Measurements from ENCODE around the gene ZNF490. TPM values are rescaled to one million over a fixed set of nuclear protein-coding genes. Genes with fewer than 3 reads are reported as not detected.

The ZNF490 gene
- total and polyA plus RNA-seq, 3 experiments from 2014 or later = 6.9 to 8.4 (median 8.0) TPM

GRCh38 chr19:12611361-12611699 lies 717 bp upstream of the ZNF490 start:
- Histone ChIP-seq H3K9me3 (ENCODE audit: low read length) (no peaks in the 10 kb centered on the region), H3K4me3 (ENCODE audit: low read length) (peak overlapping the region; percentile 93), H3K4me1 (ENCODE audit: insufficient read depth, low read length) (peaks cover 42% of the 10 kb centered on the region), H3K36me3 (ENCODE audit: insufficient read depth, low read length) (no peaks in the 10 kb centered on the region), H3K27ac (ENCODE audit: low read depth, low read length) (peak overlapping the region; percentile 92), H3K27me3 (ENCODE audit: insufficient read depth, low read length, poor library complexity, severe bottlenecking) (no peaks in the 10 kb centered on the region)
- H3K36me3 Mint-ChIP-seq = peaks cover 0 to 47% (median 1%) of the 10 kb centered on the region in 3 donors
- no peaks in the 10 kb centered on the region for H3K9me3 Mint-ChIP-seq
- peak overlapping the region; percentile 94 to 100 (median 100) for H3K27ac Mint-ChIP-seq
- DNase-seq = no peak
- POLR2A ChIA-PET = interaction anchor here (0.5 to 1.5 kb wide), 7 partner anchors 9 to 268 kb away, joined by 3 to 12 read pairs (median 4); partner anchors contain the start of genes GET3, MAN2B1 and WDR83
- H3K4me1 Mint-ChIP-seq = peaks cover 41 to 69% (median 54%) of the 10 kb centered on the region in 3 donors
- CTCF ChIA-PET = no interaction called here
- H3K4me3 Mint-ChIP-seq = peak overlapping the region; percentile 99 to 100 (median 100)
- no peaks in the 10 kb centered on the region for H3K27me3 Mint-ChIP-seq

GRCh38 chr19:12607631-12608030 lies 3.0 kb downstream of the ZNF490 start:
- no peak for DNase-seq
- Mint-ChIP-seq H3K4me3 (peak overlapping the region in 2 of 7 donors; percentile 8 to 62), H3K4me1 (peaks cover 22 to 57% (median 36%) of the 10 kb centered on the region in 3 donors), H3K9me3 (no peaks in the 10 kb centered on the region), H3K27me3 (no peaks in the 10 kb centered on the region), H3K27ac (peak overlapping the region in 1 of 8 donors; percentile 6), H3K36me3 (peaks cover 0 to 40% (median 1%) of the 10 kb centered on the region in 3 donors)
- H3K36me3 ChIP-seq (ENCODE audit: insufficient read depth, low read length) = no peaks in the 10 kb centered on the region
- peaks cover 36% of the 10 kb centered on the region for H3K4me1 ChIP-seq (ENCODE audit: insufficient read depth, low read length)
- no peaks in the 10 kb centered on the region for H3K9me3 ChIP-seq (ENCODE audit: low read length)
- CTCF ChIA-PET = interaction anchor here (0.6 to 2.0 kb wide), 3 partner anchors 11 to 312 kb away, joined by 3 to 6 read pairs (median 3); no protein-coding TSS in a partner anchor
- POLR2A ChIA-PET = no interaction called here
- H3K4me3 ChIP-seq (ENCODE audit: low read length) = no peak overlapping the region
- H3K27me3 ChIP-seq (ENCODE audit: insufficient read depth, low read length, poor library complexity, severe bottlenecking) = no peaks in the 10 kb centered on the region
- H3K27ac ChIP-seq (ENCODE audit: low read depth, low read length) = no peak overlapping the region

GRCh38 chr19:12606796-12607195 lies 3.8 kb downstream of the ZNF490 start:
- no peak overlapping the region for H3K27ac ChIP-seq (ENCODE audit: low read depth, low read length)
- peaks cover 30% of the 10 kb centered on the region for H3K4me1 ChIP-seq (ENCODE audit: insufficient read depth, low read length)
- ChIA-PET CTCF (no interaction called here), POLR2A (no interaction called here)
- Mint-ChIP-seq H3K27ac (no peak overlapping the region), H3K27me3 (no peaks in the 10 kb centered on the region), H3K36me3 (peaks cover 0 to 44% (median 3%) of the 10 kb centered on the region in 3 donors), H3K9me3 (peaks cover 0 to 1% (median 0%) of the 10 kb centered on the region in 5 donors), H3K4me1 (peaks cover 21 to 57% (median 39%) of the 10 kb centered on the region in 3 donors), H3K4me3 (no peak overlapping the region)
- H3K9me3 ChIP-seq (ENCODE audit: low read length) = no peaks in the 10 kb centered on the region
- no peaks in the 10 kb centered on the region for H3K27me3 ChIP-seq (ENCODE audit: insufficient read depth, low read length, poor library complexity, severe bottlenecking)
- no peak overlapping the region for H3K4me3 ChIP-seq (ENCODE audit: low read length)
- DNase-seq = no peak
- H3K36me3 ChIP-seq (ENCODE audit: insufficient read depth, low read length) = no peaks in the 10 kb centered on the region

- no peaks in the 10 kb centered on the region for H3K27me3 Mint-ChIP-seq
- Histone ChIP-seq H3K27me3 (ENCODE audit: insufficient read depth, low read length, poor library complexity, severe bottlenecking) (no peaks in the 10 kb centered on the region), H3K4me1 (ENCODE audit: insufficient read depth, low read length) (peaks cover 12% of the 10 kb centered on the region), H3K4me3 (ENCODE audit: low read length) (no peak overlapping the region), H3K27ac (ENCODE audit: low read depth, low read length) (no peak overlapping the region), H3K9me3 (ENCODE audit: low read length) (no peaks in the 10 kb centered on the region), H3K36me3 (ENCODE audit: insufficient read depth, low read length) (no peaks in the 10 kb centered on the region)
- peak overlapping the region in 2 of 7 donors; percentile 37 to 40 for H3K4me3 Mint-ChIP-seq
- H3K4me1 Mint-ChIP-seq = peaks cover 4 to 32% (median 15%) of the 10 kb centered on the region in 3 donors
- H3K9me3 Mint-ChIP-seq = peaks cover 0 to 1% (median 0%) of the 10 kb centered on the region in 5 donors
- ChIA-PET CTCF (interaction anchor here (1.2 to 2.0 kb wide), 4 partner anchors 10 to 39 kb away, joined by 3 to 5 read pairs (median 4); no protein-coding TSS in a partner anchor), POLR2A (interaction anchor here (0.7 to 1.3 kb wide), 3 partner anchors 10 to 119 kb away, joined by 3 to 4 read pairs (median 3); a partner anchor contains a TSS)
- peak overlapping the region in 7 of 8 donors; percentile 39 to 76 (median 54) for H3K27ac Mint-ChIP-seq
- DNase-seq = peak in 3 of 5 donors; percentile 30 to 54 (median 52)
- H3K36me3 Mint-ChIP-seq = peaks cover 0 to 40% (median 2%) of the 10 kb centered on the region in 3 donors
These were observed 6.9 kb downstream of the ZNF490 start for GRCh38 chr19:12603714-12604113.

- no peaks in the 10 kb centered on the region for H3K27me3 Mint-ChIP-seq
- Histone ChIP-seq H3K9me3 (ENCODE audit: low read length) (no peaks in the 10 kb centered on the region), H3K27me3 (ENCODE audit: insufficient read depth, low read length, poor library complexity, severe bottlenecking) (no peaks in the 10 kb centered on the region), H3K4me3 (ENCODE audit: low read length) (no peak overlapping the region), H3K27ac (ENCODE audit: low read depth, low read length) (no peak overlapping the region), H3K4me1 (ENCODE audit: insufficient read depth, low read length) (no peaks in the 10 kb centered on the region), H3K36me3 (ENCODE audit: insufficient read depth, low read length) (no peaks in the 10 kb centered on the region)
- peak overlapping the region in 1 of 8 donors; percentile 43 for H3K27ac Mint-ChIP-seq
- ChIA-PET POLR2A (no interaction called here), CTCF (no interaction called here)
- peaks cover 0 to 1% (median 0%) of the 10 kb centered on the region in 5 donors for H3K9me3 Mint-ChIP-seq
- H3K36me3 Mint-ChIP-seq = peaks cover 0 to 42% (median 10%) of the 10 kb centered on the region in 3 donors
- no peak overlapping the region for H3K4me3 Mint-ChIP-seq
- peaks cover 0 to 12% (median 7%) of the 10 kb centered on the region in 3 donors for H3K4me1 Mint-ChIP-seq
- no peak for DNase-seq
These were observed 13.0 kb downstream of the ZNF490 start for GRCh38 chr19:12597594-12597993.

- H3K36me3 Mint-ChIP-seq = peaks cover 0 to 38% (median 10%) of the 10 kb centered on the region in 3 donors
These were observed 13.6 kb downstream of the ZNF490 start for GRCh38 chr19:12596927-12597548.

GRCh38 chr19:12596485-12596884 lies 14.1 kb downstream of the ZNF490 start:
- Histone ChIP-seq H3K4me3 (ENCODE audit: low read length) (no peak overlapping the region), H3K9me3 (ENCODE audit: low read length) (no peaks in the 10 kb centered on the region), H3K27me3 (ENCODE audit: insufficient read depth, low read length, poor library complexity, severe bottlenecking) (no peaks in the 10 kb centered on the region), H3K36me3 (ENCODE audit: insufficient read depth, low read length) (no peaks in the 10 kb centered on the region), H3K4me1 (ENCODE audit: insufficient read depth, low read length) (no peaks in the 10 kb centered on the region), H3K27ac (ENCODE audit: low read depth, low read length) (no peak overlapping the region)
- ChIA-PET POLR2A (no interaction called here), CTCF (interaction anchor here (0.8 kb wide), 1 partner anchor 11 kb away, joined by 3 read pairs; no protein-coding TSS in a partner anchor)
- H3K36me3 Mint-ChIP-seq = peaks cover 0 to 39% (median 8%) of the 10 kb centered on the region in 3 donors
- no peaks in the 10 kb centered on the region for H3K9me3 Mint-ChIP-seq
- H3K4me3 Mint-ChIP-seq = no peak overlapping the region
- H3K27me3 Mint-ChIP-seq = no peaks in the 10 kb centered on the region
- H3K4me1 Mint-ChIP-seq = peaks cover 0 to 4% (median 1%) of the 10 kb centered on the region in 3 donors
- no peak overlapping the region for H3K27ac Mint-ChIP-seq
- DNase-seq = no peak

More at GRCh38 chr19:12596927-12597548, 13.6 kb downstream of the ZNF490 start:
- Mint-ChIP-seq H3K27me3 (no peaks in the 10 kb centered on the region), H3K4me3 (no peak overlapping the region), H3K27ac (peak overlapping the region in 1 of 8 donors; percentile 43), H3K4me1 (peaks cover 0 to 6% (median 1%) of the 10 kb centered on the region in 3 donors), H3K9me3 (peaks cover 0 to 1% (median 0%) of the 10 kb centered on the region in 5 donors)
- H3K4me3 ChIP-seq (ENCODE audit: low read length) = no peak overlapping the region
- POLR2A ChIA-PET = no interaction called here
- H3K9me3 ChIP-seq (ENCODE audit: low read length) = no peaks in the 10 kb centered on the region
- CTCF ChIA-PET = interaction anchor here (0.8 kb wide), 1 partner anchor 11 kb away, joined by 3 read pairs; no protein-coding TSS in a partner anchor
- H3K27ac ChIP-seq (ENCODE audit: low read depth, low read length) = no peak overlapping the region
- no peaks in the 10 kb centered on the region for H3K4me1 ChIP-seq (ENCODE audit: insufficient read depth, low read length)
- no peaks in the 10 kb centered on the region for H3K36me3 ChIP-seq (ENCODE audit: insufficient read depth, low read length)
- H3K27me3 ChIP-seq (ENCODE audit: insufficient read depth, low read length, poor library complexity, severe bottlenecking) = no peaks in the 10 kb centered on the region
- no peak for DNase-seq

- Histone ChIP-seq H3K4me1 (ENCODE audit: insufficient read depth, low read length) (no peaks in the 10 kb centered on the region), H3K4me3 (ENCODE audit: low read length) (no peak overlapping the region), H3K27ac (ENCODE audit: low read depth, low read length) (no peak overlapping the region), H3K9me3 (ENCODE audit: low read length) (peaks cover 11% of the 10 kb centered on the region), H3K27me3 (ENCODE audit: insufficient read depth, low read length, poor library complexity, severe bottlenecking) (no peaks in the 10 kb centered on the region), H3K36me3 (ENCODE audit: insufficient read depth, low read length) (peaks cover 26% of the 10 kb centered on the region)
- Mint-ChIP-seq H3K4me1 (no peaks in the 10 kb centered on the region), H3K4me3 (no peak overlapping the region), H3K9me3 (peaks cover 8 to 20% (median 17%) of the 10 kb centered on the region in 5 donors), H3K27ac (no peak overlapping the region), H3K27me3 (no peaks in the 10 kb centered on the region), H3K36me3 (peaks cover 28 to 54% (median 44%) of the 10 kb centered on the region in 3 donors)
- ChIA-PET CTCF (no interaction called here), POLR2A (no interaction called here)
- DNase-seq = no peak
These were observed 29.5 kb downstream of the ZNF490 start for GRCh38 chr19:12581100-12581499.

Data from CD8-positive, alpha-beta memory T cell (primary cell).